Measurements from ENCODE around the gene HOXD13.
A peak's percentile ranks its signal among the peaks of the same experiment; 100 is the strongest.

The HOXD13 gene

DNA sequence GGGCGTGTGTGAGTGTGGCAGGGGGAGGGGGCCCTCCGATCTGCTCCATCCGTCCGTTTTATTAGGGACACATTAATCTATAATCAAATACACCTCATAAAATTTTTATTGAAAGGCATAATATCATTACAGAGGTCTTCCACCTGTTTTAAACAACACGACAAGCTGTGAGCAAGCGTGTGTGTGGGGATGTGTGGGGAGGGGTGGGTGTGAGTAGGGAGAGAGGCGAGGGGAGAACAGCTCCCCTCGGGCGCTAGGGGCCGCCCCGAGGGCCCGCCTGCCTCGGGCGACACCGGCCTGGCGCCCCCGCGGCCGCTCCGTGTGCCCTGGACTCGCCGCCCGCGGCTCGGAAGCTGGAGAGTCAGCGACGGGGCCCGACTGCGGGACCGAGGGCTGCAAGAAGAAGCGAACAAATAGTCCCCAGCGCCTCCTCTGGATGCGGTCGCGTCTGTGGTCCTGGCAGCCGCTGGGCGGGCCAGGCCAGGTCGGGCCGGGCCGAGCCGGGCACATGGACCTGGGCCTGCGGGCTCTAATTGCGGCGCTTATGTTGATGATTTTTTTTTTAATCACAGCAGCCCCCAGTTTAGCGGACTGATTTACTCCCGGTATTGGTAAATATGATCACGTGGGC, 29.6 kb downstream of the HOXD13 start:
- peaks cover 92% of the 10 kb centered on the region for H3K27me3 ChIP-seq (replicated peaks; ENCODE audit: control insufficient read depth, insufficient read depth, low read length, poor library complexity, severe bottlenecking)
- no peak overlapping the region for H3K27ac ChIP-seq (ENCODE audit: insufficient read depth, low read length, poor library complexity, severe bottlenecking)
- no peak for DNase-seq
- H3K4me1 ChIP-seq (ENCODE audit: control insufficient read depth, insufficient read depth, low read length, poor library complexity, severe bottlenecking), result peaks cover 17% of the 10 kb centered on the region
- H3K9me3 ChIP-seq (ENCODE audit: control insufficient read depth, low read length), result no peaks in the 10 kb centered on the region
- H3K36me3 ChIP-seq (ENCODE audit: control insufficient read depth, insufficient read depth, low read length), result no peaks in the 10 kb centered on the region
- peak overlapping the region; percentile 16 for H3K4me3 ChIP-seq (ENCODE audit: insufficient read depth, low read depth, low read length, poor library complexity, severe bottlenecking)

DNA sequence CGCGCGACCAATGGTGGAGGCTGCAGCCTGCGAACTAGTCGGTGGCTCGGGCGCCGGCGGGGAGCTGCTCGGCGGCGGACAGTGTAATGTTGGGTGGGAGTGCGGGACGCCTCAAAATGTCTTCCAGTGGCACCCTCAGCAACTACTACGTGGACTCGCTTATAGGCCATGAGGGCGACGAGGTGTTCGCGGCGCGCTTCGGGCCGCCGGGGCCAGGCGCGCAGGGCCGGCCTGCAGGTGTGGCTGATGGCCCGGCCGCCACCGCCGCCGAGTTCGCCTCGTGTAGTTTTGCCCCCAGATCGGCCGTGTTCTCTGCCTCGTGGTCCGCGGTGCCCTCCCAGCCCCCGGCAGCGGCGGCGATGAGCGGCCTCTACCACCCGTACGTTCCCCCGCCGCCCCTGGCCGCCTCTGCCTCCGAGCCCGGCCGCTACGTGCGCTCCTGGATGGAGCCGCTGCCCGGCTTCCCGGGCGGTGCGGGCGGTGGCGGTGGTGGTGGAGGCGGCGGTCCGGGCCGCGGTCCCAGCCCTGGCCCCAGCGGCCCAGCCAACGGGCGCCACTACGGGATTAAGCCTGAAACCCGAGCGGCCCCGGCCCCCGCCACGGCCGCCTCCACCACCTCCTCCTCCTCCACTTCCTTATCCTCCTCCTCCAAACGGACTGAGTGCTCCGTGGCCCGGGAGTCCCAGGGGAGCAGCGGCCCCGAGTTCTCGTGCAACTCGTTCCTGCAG, 30.3 kb downstream of the HOXD13 start, which contains the start of gene HOXD9:
Gene HOXD9, plus strand, starts transcription at position 37 of the 728 bp plus-strand sequence. Its CDS starts 50 bp downstream, at position 87.
- Histone ChIP-seq H3K27me3 (replicated peaks; ENCODE audit: control insufficient read depth, insufficient read depth, low read length, poor library complexity, severe bottlenecking) (peaks cover 92% of the 10 kb centered on the region), H3K9me3 (ENCODE audit: control insufficient read depth, low read length) (no peaks in the 10 kb centered on the region), H3K36me3 (ENCODE audit: control insufficient read depth, insufficient read depth, low read length) (no peaks in the 10 kb centered on the region), H3K4me1 (ENCODE audit: control insufficient read depth, insufficient read depth, low read length, poor library complexity, severe bottlenecking) (peaks cover 17% of the 10 kb centered on the region), H3K4me3 (ENCODE audit: insufficient read depth, low read depth, low read length, poor library complexity, severe bottlenecking) (peak within 1 kb of the TSS; percentile 16), H3K27ac (ENCODE audit: insufficient read depth, low read length, poor library complexity, severe bottlenecking) (no peak within 1 kb of the TSS)
- no peak for DNase-seq

DNA sequence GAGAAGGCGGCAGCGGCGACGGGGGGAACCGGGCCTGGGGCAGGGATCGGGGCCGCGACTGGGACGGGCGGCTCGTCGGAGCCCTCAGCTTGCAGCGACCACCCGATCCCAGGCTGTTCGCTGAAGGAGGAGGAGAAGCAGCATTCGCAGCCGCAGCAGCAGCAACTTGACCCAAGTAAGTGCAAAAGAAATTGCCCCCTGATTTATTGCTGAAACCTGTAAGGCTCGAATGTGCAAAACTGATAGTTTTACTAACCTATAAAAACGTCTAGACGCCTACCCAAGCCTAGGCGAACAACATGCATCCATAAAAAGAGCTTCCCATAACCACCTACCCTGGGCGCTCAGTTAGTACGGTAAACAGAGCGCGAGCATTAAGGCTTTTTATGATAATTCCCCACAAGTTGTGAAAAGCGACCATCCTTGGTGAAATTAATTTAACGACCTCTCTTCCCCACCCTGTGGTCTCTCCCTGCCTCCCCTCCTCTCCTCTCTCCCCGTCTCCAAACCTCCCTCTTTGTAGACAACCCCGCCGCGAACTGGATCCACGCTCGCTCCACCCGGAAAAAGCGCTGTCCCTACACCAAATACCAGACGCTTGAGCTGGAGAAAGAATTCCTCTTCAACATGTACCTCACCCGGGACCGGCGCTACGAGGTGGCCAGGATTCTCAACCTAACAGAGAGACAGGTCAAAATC, 31.0 kb downstream of the HOXD13 start:
- Histone ChIP-seq H3K27ac (ENCODE audit: insufficient read depth, low read length, poor library complexity, severe bottlenecking) (no peak overlapping the region), H3K4me3 (ENCODE audit: insufficient read depth, low read depth, low read length, poor library complexity, severe bottlenecking) (no peak overlapping the region), H3K4me1 (ENCODE audit: control insufficient read depth, insufficient read depth, low read length, poor library complexity, severe bottlenecking) (peaks cover 17% of the 10 kb centered on the region), H3K9me3 (ENCODE audit: control insufficient read depth, low read length) (no peaks in the 10 kb centered on the region), H3K36me3 (ENCODE audit: control insufficient read depth, insufficient read depth, low read length) (no peaks in the 10 kb centered on the region), H3K27me3 (replicated peaks; ENCODE audit: control insufficient read depth, insufficient read depth, low read length, poor library complexity, severe bottlenecking) (peaks cover 92% of the 10 kb centered on the region)
- DNase-seq, result no peak

DNA sequence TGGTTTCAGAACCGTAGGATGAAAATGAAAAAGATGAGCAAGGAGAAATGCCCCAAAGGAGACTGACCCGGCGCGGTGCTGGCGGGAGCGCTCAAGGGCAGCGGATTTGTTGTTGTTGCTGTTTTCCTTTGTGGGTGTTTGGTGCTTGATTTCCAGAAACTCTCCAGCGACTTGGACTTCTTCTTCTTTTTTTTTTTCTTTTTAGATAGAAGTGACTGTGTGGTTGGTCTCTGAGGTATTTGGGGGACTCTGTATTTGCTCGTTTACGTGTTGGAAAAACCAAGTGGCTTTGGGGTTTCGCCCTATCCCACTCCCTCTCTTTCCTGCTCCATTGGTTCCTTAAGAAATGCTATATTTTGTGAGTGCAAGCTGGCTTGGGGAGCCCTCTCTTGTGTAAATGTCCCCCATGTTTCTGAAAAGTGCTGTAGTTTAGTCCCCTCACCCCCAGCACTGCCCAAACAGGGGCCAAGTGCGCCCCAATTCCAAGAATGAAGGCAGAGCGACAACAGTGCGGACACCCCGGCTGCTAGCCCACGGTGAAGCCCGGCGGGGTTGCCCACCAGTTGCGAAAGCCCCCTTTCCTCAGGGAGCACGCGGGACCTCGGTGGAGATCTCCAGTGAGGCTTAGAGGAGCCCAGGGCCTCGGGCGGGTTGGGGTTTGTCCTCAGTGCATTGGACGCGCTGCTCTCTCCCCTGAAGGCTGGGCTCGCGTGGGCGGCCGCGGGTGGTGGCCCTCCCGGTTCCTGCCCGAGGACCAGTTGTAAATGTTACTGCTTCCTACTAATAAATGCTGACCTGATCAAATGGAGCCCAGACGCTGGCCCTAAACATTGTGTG, 31.8 kb downstream of the HOXD13 start:
- no peaks in the 10 kb centered on the region for H3K9me3 ChIP-seq (ENCODE audit: control insufficient read depth, low read length)
- no peak for DNase-seq
- no peak overlapping the region for H3K4me3 ChIP-seq (ENCODE audit: insufficient read depth, low read depth, low read length, poor library complexity, severe bottlenecking)
- H3K4me1 ChIP-seq (ENCODE audit: control insufficient read depth, insufficient read depth, low read length, poor library complexity, severe bottlenecking), result peaks cover 21% of the 10 kb centered on the region
- H3K27me3 ChIP-seq (replicated peaks; ENCODE audit: control insufficient read depth, insufficient read depth, low read length, poor library complexity, severe bottlenecking), result peaks cover 95% of the 10 kb centered on the region
- H3K36me3 ChIP-seq (ENCODE audit: control insufficient read depth, insufficient read depth, low read length), result no peaks in the 10 kb centered on the region
- H3K27ac ChIP-seq (ENCODE audit: insufficient read depth, low read length, poor library complexity, severe bottlenecking), result no peak overlapping the region

DNA sequence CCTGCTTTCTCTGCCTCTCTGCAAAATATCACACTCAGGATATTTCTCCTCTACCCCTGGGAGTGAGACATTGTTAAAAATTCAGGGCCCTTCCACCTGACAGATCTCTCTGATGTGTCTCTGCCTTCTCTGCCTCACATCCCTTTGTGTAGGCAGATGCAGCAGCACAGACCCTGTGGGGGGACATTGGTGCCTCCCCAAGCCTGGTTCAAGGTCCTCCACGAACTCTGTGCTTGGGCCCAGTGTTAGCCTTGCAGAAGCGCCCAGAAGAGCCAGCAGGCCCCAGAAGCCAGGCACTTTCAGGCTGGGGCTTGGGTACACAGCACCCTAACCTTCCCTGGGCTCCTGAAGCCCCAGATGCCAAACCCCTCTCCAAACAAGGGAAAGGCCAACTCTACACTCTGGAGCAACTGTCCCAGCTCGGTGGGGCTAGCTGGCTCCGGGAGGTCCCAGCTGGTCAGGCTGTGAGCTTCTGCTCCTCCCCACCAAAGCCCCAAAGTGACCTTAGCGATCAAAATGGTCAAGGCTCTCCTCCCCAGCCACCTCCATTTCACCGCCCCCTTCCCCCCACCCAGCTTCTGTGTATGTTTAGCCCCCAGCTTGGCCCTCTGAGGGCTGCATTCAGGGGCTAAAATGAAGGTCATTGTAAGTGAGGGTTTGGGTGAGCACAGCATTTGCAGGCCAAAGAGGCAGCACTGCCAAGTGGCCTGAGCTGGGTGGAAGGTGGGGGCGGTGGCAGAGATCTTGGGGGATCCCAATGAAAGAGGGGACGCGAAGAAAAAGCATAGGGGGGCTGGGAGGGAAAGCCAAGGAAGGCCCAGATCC, 32.6 kb downstream of the HOXD13 start:
- peaks cover 27% of the 10 kb centered on the region for H3K4me1 ChIP-seq (ENCODE audit: control insufficient read depth, insufficient read depth, low read length, poor library complexity, severe bottlenecking)
- H3K9me3 ChIP-seq (ENCODE audit: control insufficient read depth, low read length), result no peaks in the 10 kb centered on the region
- no peak for DNase-seq
- no peaks in the 10 kb centered on the region for H3K36me3 ChIP-seq (ENCODE audit: control insufficient read depth, insufficient read depth, low read length)
- H3K27me3 ChIP-seq (replicated peaks; ENCODE audit: control insufficient read depth, insufficient read depth, low read length, poor library complexity, severe bottlenecking), result peaks cover 93% of the 10 kb centered on the region
- H3K27ac ChIP-seq (ENCODE audit: insufficient read depth, low read length, poor library complexity, severe bottlenecking), result no peak overlapping the region
- no peak overlapping the region for H3K4me3 ChIP-seq (ENCODE audit: insufficient read depth, low read depth, low read length, poor library complexity, severe bottlenecking)

DNA sequence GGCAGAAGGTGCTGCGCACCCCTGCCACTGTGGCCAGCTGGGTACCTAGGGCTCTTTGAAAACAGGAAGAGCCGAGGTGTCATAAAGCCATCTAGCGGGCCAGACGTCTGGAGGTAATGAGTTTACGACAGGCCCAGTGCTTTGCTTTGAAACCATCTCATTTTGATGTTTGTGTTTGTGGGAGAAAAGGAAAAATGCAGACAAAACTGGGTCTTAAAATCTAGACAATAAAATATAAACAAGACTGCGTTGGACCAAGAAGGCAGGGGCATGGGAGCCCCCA, 33.2 kb downstream of the HOXD13 start:
- Histone ChIP-seq H3K27ac (ENCODE audit: insufficient read depth, low read length, poor library complexity, severe bottlenecking) (no peak overlapping the region), H3K4me3 (ENCODE audit: insufficient read depth, low read depth, low read length, poor library complexity, severe bottlenecking) (no peak overlapping the region), H3K9me3 (ENCODE audit: control insufficient read depth, low read length) (no peaks in the 10 kb centered on the region), H3K27me3 (replicated peaks; ENCODE audit: control insufficient read depth, insufficient read depth, low read length, poor library complexity, severe bottlenecking) (peaks cover 93% of the 10 kb centered on the region), H3K36me3 (ENCODE audit: control insufficient read depth, insufficient read depth, low read length) (no peaks in the 10 kb centered on the region), H3K4me1 (ENCODE audit: control insufficient read depth, insufficient read depth, low read length, poor library complexity, severe bottlenecking) (peaks cover 33% of the 10 kb centered on the region)
- no peak for DNase-seq

DNA sequence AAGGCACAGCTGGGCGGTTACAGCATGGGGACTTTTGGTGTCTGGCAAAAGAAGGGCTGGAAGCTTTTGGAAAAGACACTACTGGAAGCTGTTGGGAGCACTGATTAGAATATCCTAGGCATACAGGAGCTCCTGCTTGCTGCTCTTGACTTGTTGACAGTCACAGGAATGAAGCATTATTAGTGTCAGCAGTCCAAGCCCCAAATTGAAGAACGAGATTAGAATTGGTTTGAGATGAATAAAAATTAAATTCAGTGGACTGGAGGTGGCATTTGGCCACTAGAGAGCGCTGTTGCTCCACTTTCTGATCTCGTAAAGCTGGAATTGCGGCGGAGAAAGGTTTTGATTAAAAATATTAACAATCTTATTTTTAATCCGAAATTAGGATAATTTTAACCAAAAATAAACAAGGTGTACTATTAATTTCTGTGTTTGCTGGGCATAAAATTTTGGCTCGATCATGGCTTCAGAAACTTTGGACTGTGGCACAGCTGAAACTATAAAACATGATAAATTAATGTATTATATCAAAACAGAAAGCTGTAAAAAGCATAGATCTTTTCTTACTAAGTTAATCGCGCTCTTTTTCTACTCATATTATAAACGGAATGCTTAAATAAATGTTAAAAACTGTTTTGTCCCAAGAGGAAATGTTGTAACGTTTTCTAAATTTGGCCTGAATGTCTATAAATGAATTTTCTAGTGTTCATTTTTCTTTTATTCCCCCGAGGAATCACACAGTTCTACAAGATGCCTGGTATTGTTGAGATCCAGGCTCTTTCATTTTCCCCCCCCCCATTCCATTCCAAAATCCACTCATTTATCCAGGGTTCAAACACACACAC, 34.6 kb downstream of the HOXD13 start:
- no peak overlapping the region for H3K27ac ChIP-seq (ENCODE audit: insufficient read depth, low read length, poor library complexity, severe bottlenecking)
- peaks cover 32% of the 10 kb centered on the region for H3K4me1 ChIP-seq (ENCODE audit: control insufficient read depth, insufficient read depth, low read length, poor library complexity, severe bottlenecking)
- peaks cover 92% of the 10 kb centered on the region for H3K27me3 ChIP-seq (replicated peaks; ENCODE audit: control insufficient read depth, insufficient read depth, low read length, poor library complexity, severe bottlenecking)
- no peaks in the 10 kb centered on the region for H3K36me3 ChIP-seq (ENCODE audit: control insufficient read depth, insufficient read depth, low read length)
- peak; percentile 23 to 60 (median 48) for DNase-seq
- H3K9me3 ChIP-seq (ENCODE audit: control insufficient read depth, low read length), result no peaks in the 10 kb centered on the region
- no peak overlapping the region for H3K4me3 ChIP-seq (ENCODE audit: insufficient read depth, low read depth, low read length, poor library complexity, severe bottlenecking)

DNA sequence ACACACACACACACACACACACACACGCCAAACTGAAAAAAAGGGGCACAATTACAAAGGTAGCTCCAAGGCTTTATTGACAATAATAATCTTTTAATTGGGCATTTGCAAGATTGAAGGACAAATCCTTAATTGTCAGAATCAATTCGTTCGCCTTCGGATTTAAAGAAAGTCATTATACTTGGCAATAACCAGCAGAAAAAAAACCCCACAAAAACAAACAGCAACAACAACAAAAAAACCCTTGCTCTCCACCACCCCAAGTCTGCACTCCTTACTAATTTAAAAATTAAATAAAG, 35.2 kb downstream of the HOXD13 start:
- Histone ChIP-seq H3K9me3 (ENCODE audit: control insufficient read depth, low read length) (no peaks in the 10 kb centered on the region), H3K27me3 (replicated peaks; ENCODE audit: control insufficient read depth, insufficient read depth, low read length, poor library complexity, severe bottlenecking) (peaks cover 93% of the 10 kb centered on the region)
- no peak for DNase-seq

More for the DNA sequence above, 35.2 kb downstream of the HOXD13 start:
- Histone ChIP-seq H3K4me3 (ENCODE audit: insufficient read depth, low read depth, low read length, poor library complexity, severe bottlenecking) (no peak overlapping the region), H3K27ac (ENCODE audit: insufficient read depth, low read length, poor library complexity, severe bottlenecking) (no peak overlapping the region), H3K36me3 (ENCODE audit: control insufficient read depth, insufficient read depth, low read length) (no peaks in the 10 kb centered on the region), H3K4me1 (ENCODE audit: control insufficient read depth, insufficient read depth, low read length, poor library complexity, severe bottlenecking) (peaks cover 27% of the 10 kb centered on the region)

All from effector memory CD4-positive, alpha-beta T cell (primary cell).